HG03060 (cell line): Measurements from ENCODE around the gene C20orf144.
"Not testable (repeated sequence)": the region's sequence is repeated elsewhere in the genome, so short reads cannot be mapped to it uniquely, and the experiment has no call there.

ENCODE experiments used
- ATAC-seq: cut with Tn5 transposase; IDR thresholded peaks from one replicate; pipeline ENCODE4 v1.9.1; 2021; ENCODE audit warnings: low read depth, moderate number of reproducible peaks; ENCODE audit not compliant: unreplicated experiment

The C20orf144 gene

DNA sequence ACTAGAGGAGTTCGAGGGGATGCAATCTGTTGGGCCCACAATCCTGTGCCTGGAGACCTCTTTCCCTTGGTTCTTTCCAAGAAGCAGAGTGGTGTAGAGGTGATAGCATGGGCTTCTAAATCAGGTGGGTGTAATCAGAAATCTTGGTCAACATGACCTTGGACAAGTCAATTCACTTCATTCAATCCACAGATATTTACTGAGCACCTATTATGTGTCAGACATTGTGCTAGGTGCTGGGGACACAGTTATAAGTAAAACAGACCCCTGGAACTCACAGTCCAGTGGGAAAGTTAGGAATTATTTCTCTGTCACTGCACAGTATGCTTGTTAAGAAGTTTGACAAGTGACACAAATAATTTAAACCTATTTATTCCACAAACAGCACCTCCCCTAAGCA lies 27.4 kb downstream of the C20orf144 start:
- no peak for ATAC-seq

DNA sequence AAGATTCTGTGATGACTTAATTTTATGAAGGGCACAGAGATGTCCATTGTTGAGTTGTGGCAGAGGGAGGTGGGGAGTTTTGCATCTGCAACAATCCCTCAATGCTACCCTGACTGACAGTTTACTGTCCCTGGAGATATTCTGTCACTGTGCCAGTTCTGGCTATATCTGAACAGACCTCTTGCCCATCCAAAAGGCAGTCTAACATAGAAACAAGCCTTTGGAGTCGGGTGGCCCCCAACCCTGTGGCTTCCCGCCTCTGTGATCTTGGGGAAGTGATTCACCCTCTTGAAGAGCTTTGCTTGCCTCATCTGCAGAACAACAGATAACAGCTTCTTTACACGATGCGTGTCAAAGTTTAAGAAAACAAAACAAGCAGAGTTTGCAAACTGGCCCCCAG lies 27.8 kb downstream of the C20orf144 start:
- no peak for ATAC-seq

DNA sequence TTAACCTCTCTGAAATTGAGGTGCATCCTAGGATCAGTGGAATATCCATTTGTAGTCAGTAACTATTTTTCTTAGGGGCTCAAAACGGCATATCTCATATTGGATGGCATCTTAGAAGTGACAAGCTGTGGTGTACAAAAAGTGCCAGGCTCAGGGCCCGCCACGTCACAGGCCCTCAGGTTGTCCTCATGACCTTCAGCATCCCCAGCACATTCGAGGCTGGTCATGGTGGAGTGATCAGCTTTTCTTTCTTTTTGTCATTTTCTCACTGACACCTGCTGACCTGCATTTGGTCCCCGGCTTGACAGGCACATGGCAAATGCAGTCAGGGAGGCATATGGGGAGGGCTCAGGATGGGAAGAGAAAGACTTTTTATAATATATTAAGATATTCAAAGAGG lies 31.2 kb downstream of the C20orf144 start:
- ATAC-seq, result no peak

DNA sequence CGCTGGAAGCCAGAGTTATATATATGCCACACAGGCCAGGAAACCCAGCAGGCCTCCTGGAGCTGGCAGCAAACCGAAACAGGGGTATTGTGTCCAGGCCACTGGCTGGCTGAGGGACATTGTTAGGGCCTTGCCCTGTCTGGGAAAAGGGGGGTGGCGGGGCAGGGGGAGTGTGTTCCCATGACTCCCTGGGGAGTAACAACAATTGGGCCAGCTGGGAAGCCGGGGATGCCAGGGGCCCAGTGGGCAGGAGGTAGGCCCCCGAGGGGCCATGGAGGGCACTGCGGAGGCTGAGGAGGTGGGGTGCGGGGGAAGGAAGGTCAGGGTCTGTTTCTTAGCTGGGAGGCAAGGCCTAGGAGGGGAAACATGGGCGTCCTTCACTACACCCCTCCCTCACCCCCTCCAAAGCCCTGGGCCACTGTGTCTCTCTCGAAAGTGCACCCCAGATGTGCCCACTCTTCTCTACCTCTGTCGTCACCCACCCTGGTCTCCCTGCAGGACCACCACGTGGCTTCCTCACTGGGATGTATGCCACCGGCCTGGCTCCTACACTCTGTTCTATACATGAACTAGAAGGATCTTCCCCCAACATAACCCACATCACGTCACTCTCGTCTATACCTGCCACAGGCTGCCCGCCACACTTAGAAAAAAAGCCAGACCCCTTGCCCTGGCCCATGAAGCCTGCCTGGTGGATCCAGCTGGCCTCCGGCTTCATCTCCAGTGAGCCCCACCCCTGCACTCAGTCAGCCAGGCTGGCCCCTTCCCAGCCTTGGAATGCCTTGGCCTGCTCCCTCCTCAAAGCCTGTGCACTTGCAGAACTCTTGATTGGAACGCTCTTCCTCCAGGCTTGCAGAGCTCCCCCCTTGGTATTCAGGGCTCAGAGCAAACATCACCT lies 31.9 kb downstream of the C20orf144 start:
- ATAC-seq, result no peak

DNA sequence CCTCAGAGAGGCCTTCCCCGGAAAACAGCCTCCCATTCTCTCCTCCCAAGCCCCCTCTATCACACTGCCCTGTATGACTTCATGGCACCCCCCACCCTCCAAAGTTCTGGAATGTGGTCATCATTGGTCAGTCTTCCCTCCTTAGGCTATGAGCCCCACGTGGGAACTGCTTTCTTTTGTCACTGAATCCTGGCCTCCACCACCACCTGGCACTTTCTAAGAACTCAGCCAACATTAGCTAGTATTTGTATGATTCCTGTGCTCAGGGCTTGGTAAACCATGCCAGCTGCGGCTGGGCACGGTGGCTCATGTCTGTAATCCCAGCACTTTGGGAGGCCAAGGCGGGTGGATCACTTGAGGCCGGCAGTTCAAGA lies 32.5 kb downstream of the C20orf144 start:
- ATAC-seq, result no peak

DNA sequence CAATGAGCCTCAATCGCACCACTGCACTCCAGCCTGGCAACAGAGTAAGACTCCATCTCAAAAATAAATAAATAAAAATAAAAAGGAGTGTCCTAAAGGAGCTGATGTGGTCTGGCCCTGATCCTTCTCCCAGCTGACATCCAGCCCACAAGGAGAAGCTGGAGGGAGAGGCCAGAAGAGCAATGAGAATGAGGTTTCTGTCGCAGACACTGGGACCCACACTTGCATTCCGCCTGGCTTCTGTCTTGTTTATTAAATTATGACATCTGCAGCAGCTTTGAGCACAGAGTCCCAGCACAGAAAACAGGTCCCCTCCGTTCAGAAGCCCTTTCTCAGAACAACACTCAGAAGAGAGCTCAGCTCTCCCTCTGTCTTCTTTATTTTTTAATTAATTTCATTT lies 34.3 kb downstream of the C20orf144 start:
- ATAC-seq, result no peak

DNA sequence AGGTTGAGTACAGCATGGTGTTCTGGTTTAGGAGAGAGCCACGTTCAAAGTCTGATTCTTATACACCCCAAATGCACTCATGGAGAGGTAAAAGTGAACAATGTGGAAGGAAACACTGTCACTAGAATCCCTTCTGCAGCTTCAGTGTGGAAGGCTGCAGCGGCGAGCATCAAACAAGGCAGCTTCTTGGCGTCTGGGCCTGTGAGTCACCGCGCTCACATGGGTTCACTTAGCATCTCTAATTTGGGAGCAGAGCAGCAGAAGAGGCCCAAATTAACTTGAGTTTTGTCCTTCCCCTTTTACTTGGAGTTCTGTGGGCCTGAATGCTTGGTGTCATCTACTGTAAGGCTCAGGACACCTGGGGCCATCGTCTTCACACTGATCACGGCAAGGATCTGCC lies 35.0 kb downstream of the C20orf144 start:
- no peak for ATAC-seq

DNA sequence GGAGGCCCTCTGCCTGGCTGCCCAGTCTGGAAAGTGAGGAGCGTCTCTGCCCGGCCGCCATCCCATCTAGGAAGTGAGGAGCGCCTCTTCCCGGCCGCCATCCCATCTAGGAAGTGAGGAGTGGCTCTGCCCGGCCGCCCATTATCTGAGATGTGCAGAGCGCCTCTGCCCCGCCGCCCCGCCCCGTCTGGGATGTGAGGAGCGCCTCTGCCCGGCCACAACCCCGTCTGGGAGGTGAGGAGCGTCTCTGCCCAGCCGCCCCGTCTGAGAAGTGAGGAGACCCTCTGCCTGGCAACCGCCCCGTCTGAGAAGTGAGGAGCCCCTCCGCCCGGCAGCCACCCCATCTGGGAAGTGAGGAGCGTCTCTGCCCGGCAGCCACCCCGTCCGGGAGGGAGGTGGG lies 36.8 kb downstream of the C20orf144 start:
- ATAC-seq, result not testable (repeated sequence)

DNA sequence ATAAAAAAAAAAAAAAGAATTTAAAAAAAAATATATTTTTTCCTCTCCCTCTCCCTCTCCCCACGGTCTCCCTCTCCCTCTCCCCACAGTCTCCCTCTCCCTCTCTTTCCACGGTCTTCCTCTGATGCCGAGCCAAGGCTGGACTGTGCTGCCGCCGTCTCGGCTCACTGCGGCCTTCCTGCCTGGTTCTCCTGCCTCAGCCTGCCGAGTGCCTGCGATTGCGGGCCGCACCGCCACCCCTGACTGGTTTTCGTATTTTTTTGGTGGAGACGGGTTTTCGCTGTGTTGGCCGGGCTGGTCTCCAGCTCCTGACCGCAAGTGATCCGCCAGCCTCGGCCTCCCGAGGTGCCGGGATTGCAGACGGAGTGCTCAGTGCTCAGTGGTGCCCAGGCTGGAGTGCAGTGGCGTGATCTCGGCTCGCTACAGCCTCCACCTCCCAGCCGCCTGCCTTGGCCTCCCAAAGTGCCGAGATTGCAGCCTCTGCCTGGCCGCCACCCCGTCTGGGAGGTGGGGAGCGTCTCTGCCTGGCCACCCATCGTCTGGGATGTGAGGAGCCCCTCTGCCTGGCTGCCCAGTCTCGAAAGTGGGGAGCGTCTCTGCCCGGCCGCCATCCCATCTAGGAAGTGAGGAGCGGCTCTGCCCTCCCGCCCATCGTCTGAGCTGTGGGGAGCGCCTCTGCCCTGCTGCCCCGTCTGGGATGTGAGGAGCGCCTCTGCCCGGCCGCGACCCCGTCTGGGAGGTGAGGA lies 38.7 kb downstream of the C20orf144 start:
- not testable (repeated sequence) for ATAC-seq

DNA sequence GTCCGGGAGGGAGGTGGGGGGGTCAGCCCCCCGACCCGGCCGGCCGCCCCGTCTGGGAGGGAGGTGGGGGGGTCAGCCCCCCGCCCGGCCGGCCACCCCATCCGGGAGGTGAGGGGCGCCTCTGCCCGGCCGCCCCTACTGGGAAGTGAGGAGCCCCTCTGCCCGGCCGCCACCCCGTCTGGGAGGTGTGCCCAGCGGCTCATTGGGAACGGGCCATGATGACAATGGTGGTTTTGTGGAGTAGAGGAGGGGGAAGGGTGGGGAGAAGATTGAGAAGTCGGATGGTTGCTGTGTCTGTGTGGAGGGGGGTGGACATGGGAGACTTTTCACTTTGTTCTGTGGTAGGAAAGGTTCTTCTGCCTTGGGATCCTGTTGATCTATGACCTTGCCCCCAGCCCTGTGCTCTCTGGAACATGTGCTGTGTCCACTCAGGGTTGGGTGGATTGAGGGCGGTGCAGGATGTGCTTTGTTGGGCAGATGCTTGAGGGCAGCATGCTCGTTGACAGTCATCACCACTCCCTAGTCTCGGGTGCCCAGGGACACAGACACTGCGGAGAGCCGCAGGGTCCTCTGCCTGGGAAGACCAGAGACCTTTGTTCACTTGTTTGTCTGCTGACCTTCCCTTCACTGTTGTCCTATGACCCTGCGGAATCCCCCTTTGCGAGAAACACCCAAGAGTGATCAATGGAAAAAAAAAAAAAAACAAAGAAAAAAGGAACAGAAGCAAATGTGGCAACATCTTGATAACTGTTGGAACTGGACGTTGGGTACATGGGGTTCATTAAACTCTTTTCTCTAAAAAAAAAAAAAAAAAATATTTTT lies 39.7 kb downstream of the C20orf144 start:
- no peak for ATAC-seq

DNA sequence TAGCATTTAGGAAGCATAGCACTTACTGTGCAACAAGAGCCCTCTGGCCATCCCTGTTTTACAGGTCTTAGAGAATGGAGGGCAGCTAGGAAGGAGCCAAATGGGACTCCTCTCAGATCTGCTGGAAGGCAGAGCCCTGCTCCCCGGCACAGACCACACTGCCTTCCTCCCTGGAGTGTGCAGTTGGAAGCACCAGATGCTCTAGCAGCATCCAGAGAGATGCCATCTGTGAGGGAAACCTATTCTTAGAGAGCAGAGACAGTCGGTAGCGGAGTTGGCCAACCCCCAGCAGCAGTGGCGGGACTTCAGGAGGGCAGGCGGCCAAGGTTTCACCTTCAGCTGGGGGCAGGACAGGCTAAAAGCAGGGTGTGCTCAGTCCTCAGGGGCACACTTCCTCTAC lies 40.7 kb downstream of the C20orf144 start:
- ATAC-seq, result no peak

DNA sequence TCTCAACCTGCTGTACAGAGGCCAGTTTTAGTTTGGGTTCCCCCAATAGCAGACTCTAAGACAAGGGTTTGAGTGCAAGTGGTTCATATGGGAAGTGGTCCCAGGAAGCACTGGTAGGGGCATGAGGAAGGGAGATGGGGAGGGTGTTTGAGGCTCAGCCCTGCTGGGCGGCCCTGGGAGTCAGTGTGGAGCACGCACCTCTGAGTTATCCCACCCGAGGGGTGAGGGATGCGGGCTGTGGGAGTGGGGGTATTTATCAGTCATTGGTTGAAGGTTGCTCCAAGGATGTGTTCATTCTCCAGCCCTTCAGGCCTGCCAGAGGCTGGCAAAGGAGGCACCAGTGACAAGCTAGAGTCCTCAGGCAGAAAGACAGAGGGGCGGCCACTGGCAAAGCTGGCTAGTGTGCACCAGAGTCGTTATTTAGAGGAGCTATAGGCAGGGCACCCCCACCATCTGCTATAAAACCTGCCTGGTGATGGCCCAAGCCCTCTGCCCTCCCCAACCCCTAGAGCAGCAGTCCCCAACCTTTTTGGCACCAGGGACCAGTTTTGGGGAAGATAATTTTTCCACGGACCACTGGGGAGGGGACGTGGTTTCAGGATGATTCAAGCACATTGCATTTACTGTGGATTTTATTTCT lies 41.5 kb downstream of the C20orf144 start:
- ATAC-seq, result no peak

DNA sequence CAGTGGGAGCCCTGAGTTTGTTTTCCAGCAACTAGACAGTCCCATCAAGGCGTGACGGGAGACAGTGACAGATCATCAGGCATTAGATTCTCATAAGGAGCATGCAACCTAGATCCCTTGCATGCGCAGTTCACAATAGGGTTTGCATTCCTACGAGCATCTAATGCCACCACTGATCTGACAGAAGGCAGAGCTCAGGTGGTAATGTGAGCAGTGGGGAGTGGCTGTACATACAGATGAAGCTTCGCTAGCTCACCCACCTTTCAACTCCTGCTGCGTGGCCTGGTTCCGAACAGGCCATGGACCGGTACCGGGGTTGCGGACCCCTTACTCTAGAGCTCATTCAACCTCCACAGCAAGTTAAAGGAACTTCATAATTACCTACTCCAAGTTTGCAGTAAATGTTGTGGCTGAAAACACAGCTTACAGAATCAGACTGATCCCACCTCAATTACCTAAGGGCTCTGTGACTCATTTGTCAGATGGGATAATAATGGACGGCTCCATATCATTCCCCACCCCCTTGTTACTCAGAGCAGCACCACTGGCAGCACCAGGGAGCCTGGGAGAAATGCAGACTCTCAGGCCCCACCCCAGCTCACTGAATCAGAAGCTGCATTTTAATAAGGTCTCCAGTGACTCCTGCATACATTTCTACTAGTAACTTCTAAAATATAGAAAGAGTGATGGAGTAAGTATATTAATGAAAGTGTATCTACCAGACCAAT lies 42.2 kb downstream of the C20orf144 start:
- ATAC-seq, result no peak

DNA sequence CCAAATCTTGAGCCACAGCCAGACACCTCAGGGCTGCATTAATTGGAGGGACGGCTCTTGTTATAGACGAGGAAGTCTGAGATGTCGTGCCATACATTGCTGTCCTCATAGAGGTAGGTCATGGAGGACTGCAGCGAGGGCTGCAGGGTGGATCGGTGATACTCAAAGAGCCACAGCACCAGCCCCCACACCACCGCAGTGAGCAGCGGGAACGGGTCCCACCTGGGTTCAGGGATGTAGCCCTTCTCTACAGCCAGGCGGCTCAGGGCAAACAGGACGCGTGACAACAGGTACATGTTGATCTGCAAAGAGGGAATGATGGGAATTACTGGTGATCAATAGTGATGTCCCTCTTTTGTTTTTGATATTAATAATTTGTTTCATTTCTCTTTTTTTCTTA lies 45.5 kb downstream of the C20orf144 start:
- no peak for ATAC-seq

DNA sequence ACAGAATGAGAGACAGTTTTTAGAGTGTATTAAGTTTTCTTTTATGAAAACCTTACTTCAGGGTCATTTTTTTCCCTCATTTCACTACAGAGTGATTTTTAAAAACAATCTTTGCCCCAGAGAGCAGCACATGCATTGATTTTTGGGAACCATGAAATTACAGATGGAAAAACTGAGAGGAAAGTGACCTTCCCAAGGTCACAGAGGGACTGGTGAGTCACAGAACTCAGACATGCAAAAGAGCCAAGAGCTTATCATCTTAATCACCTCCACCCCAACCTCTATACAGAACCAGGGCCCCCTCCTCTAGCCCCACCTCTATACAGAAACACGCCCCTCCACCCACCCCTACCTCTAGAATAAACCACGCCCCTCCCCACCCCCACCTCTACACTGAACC lies 47.3 kb downstream of the C20orf144 start:
- no peak for ATAC-seq

DNA sequence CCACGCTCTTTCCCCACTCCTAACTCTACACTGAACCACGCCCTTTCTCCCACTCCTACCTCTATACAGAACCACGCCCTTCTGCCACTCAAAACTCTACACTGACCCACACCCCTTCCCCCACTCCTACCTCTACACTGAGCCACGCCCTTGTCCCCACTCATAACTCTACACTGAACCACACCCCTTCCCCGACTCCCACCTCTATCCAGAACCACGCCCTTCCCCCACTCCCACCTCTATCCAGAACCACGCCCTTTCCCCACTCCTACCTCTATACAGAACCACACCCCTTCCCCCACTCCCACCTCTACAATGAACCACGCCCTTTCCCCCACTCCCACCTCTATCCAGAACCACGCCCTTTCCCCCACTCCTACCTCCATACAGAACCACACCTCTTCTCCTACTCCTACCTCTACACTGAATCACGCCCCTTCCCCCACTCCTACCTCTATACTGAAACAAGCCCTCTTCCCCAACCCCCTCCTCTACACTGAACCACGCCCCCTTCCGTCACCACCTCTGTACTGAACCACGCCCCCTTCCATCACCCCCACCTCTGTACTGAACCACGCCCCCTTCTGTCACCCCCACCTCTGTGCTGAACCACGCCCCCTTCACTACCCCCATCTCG lies 47.9 kb downstream of the C20orf144 start:
- ATAC-seq, result no peak

DNA sequence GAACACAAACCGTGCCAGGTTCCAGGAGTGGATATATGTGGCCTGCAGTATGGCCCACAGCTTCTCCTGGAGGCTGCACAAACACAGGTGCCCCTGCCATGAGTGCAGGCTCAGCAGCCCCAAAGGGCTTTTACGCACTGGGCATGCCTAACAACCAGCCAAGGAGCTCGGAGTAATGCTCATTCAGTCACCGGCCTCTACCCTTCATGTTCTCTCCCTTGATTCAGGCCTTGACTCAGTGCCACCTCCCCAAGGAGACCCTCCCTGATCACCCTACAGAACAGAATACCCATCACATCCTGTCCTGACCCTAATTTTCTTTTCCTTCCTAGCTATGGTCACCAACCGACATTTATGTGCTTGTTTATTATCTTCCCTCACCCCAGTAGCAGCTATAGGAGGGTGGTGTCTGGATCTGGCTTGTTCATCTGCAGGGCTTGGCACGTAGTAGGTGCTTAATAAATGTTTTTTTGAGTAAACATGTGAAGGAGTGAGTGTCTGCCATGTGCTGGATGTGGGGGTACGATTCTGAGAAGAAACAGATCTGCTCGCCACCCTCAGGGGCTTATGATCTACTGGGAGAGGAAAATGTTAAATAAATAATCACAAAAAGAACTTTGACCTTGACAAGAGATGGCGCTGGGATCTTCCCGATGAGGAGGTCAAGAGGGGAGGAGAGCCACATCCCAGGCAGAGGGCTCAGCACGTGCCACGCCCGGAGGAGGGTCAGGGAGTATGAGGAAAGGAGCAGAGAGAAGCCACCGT lies 48.7 kb downstream of the C20orf144 start:
- ATAC-seq, result no peak

DNA sequence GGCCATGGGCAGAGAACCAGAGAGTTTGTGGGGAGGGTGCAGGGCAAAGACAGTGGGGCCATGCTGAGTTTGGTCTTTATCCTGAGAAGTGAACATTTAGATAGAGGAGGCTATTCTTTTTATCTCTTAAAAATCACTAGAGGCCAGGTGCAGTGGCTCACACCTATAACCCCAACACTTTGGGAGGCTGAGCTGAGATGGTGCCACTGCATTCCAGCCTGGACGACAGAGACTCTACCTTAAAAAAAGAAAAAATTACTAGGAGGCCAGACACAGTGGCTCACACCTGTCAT lies 49.3 kb downstream of the C20orf144 start:
- no peak for ATAC-seq
